HepG2 (cell line): Measurements from ENCODE around the gene ATP6V1C2. TPM values are rescaled to one million over a fixed set of nuclear protein-coding genes. Genes with fewer than 3 reads are reported as not detected.

Source experiments
- ATAC-seq: fragments of 200-7000 bp; cut with Tn5 transposase; 3 replicates; pipeline ENCODE4 v1.9.1; 2020; ENCODE audit warnings: mild to moderate bottlenecking, moderate library complexity
- BruUV-seq: library from RNA; stranded (reverse); fragments of 400-500 nt; replicated peaks from 2 replicates; lab custom pipeline; 2021; lab: Mats Ljungman, UMichigan
- CTCF ChIA-PET: fragments of 300-600 bp; formaldehyde crosslinking; extraction: SDS; loops from one replicate; lab custom pipeline; 2021; ENCODE audit warnings: low total read pairs, inconsistent platforms, low intra/inter-chr PET ratio; lab: Yijun Ruan, JAX
- POLR2A ChIA-PET: fragments of 350-600 bp; sonication (Branson Sonifier 250); formaldehyde crosslinking; loops from one replicate; lab custom pipeline; 2020; ENCODE audit warnings: antibody characterized with exemption, inconsistent platforms; lab: Yijun Ruan, JAX
- DNase-seq: peaks from one replicate; pipeline ENCODE4 v3.0.0-alpha.2; 2015; ENCODE audit warnings: low spot score
- FAIRE-seq: peaks from 3 replicates; lab custom pipeline; 2011; peaks lifted over from hg19 to GRCh38; lab: Jason Lieb, UNC
- H2AFZ ChIP-seq: one replicate; pipeline ENCODE4 v1.6.1; 2011; ENCODE audit warnings: low read length, inconsistent platforms
- H3K27ac ChIP-seq: fragments of 300-600 bp; 3 replicates; pipeline ENCODE4 v1.8.0; 2011; ENCODE audit warnings: mixed run types, mild to moderate bottlenecking, mixed read lengths, low read length, inconsistent platforms; ENCODE audit not compliant: insufficient read depth; ENCODE audit errors: extremely low read length
- H3K27me3 ChIP-seq, 2 experiments: fragments of 200-600 bp in 1 of 2; 2 replicates in 1 of 2; 3 replicates in 1 of 2; pipeline versions ENCODE4 v1.6.0 to v1.8.0; 2011; ENCODE audit warnings: low read length in 2 of 2, mild to moderate bottlenecking in 2 of 2, moderate library complexity in 2 of 2, inconsistent platforms in 1 of 2; ENCODE audit not compliant: insufficient read depth in 2 of 2, control insufficient read depth in 1 of 2
- H3K36me3 ChIP-seq, 2 experiments: fragments of 200-600 bp in 1 of 2; replicated peaks in 1 of 2; 2 replicates in 1 of 2; 3 replicates in 1 of 2; pipeline versions ENCODE4 v1.5.1 to v1.8.0; 2011; ENCODE audit warnings: low read length in 2 of 2, inconsistent platforms in 1 of 2; ENCODE audit not compliant: insufficient read depth in 2 of 2, control insufficient read depth in 1 of 2
- H3K4me1 ChIP-seq: 2 replicates; pipeline ENCODE4 v1.5.1; 2012; ENCODE audit warnings: low read length, inconsistent platforms; ENCODE audit not compliant: insufficient read depth
- H3K4me2 ChIP-seq: 2 replicates; pipeline ENCODE4 v1.6.0; 2011; ENCODE audit warnings: low read depth, low read length, inconsistent platforms
- H3K4me3 ChIP-seq, 3 experiments: fragments of 200-600 bp in 1 of 3; sonication (generic), shearing (Covaris generic) in 1 of 3; replicated peaks in 1 of 3; 2 replicates each; pipeline ENCODE4 v1.5.1; 2011 to 2016; ENCODE audit warnings: low read length in 3 of 3, inconsistent platforms in 2 of 3, low read depth in 2 of 3, mild to moderate bottlenecking in 2 of 3, control low read depth in 1 of 3, mixed read lengths in 1 of 3; ENCODE audit not compliant: insufficient read depth in 1 of 3
- H3K79me2 ChIP-seq: one replicate; pipeline ENCODE4 v1.6.1; 2011; ENCODE audit warnings: low read length, inconsistent platforms; ENCODE audit not compliant: insufficient read depth
- H3K9ac ChIP-seq: 2 replicates; pipeline ENCODE4 v1.6.0; 2011; ENCODE audit warnings: mild to moderate bottlenecking, low read depth, low read length, inconsistent platforms; ENCODE audit not compliant: insufficient read depth
- H3K9me3 ChIP-seq: 2 replicates; pipeline ENCODE4 v1.5.1; 2012; ENCODE audit warnings: mild to moderate bottlenecking, low read length
- H4K20me1 ChIP-seq: 2 replicates; pipeline ENCODE4 v1.6.0; 2011; ENCODE audit warnings: inconsistent platforms, mild to moderate bottlenecking, low read length, moderate library complexity; ENCODE audit not compliant: insufficient read depth
- FOXP1 ChIP-seq, 2 experiments: fragments of 450-650 bp in 1 of 2; IDR thresholded peaks; 2 replicates each; pipeline ENCODE4 v1.6.1; 2017 to 2018; ENCODE audit warnings: antibody characterized with exemption in 1 of 2
- ISL2 ChIP-seq: sonication (generic); formaldehyde crosslinking; IDR thresholded peaks from 2 replicates; pipeline ENCODE4 v1.5.0; 2020; ENCODE audit warnings: missing genetic modification reagents
- KDM5A ChIP-seq: fragments of 200-600 bp; sonication (generic); IDR thresholded peaks from 2 replicates; pipeline ENCODE4 v1.7.0; 2018; ENCODE audit warnings: antibody characterized with exemption, mild to moderate bottlenecking, low read length, borderline replicate concordance
- MXI1 ChIP-seq: IDR thresholded peaks from 3 replicates; pipeline ENCODE4 v1.6.1; 2012; ENCODE audit warnings: low read depth, low read length, inconsistent platforms, borderline replicate concordance
- NR2F1 ChIP-seq, 2 experiments: fragments of 450-650 bp in 1 of 2; formaldehyde crosslinking in 1 of 2; IDR thresholded peaks; 2 replicates each; pipeline versions ENCODE4 v1.5.0 to v1.6.1; 2016 to 2020; ENCODE audit warnings: mild to moderate bottlenecking in 1 of 2, missing compliant biosample characterization in 1 of 2, missing genetic modification reagents in 1 of 2, moderate library complexity in 1 of 2
- PPARG ChIP-seq: conservative IDR thresholded peaks from 2 replicates; pipeline ENCODE4 v1.6.1; 2016; ENCODE audit warnings: missing biosample characterization, missing genetic modification reagents
- RAD21 ChIP-seq: fragments of 450-650 bp; formaldehyde crosslinking; IDR thresholded peaks from 2 replicates; pipeline ENCODE4 v1.5.0; 2020; ENCODE audit warnings: mild to moderate bottlenecking
- RAD51 ChIP-seq: fragments of 450-650 bp; IDR thresholded peaks from 2 replicates; pipeline ENCODE4 v1.6.1; 2016; ENCODE audit warnings: borderline replicate concordance
- SOX13 ChIP-seq, 3 experiments: fragments of 450-650 bp in 1 of 3; sonication (generic) in 1 of 3; formaldehyde crosslinking in 1 of 3; IDR thresholded peaks in 2 of 3; conservative IDR thresholded peaks in 1 of 3; 2 replicates each; pipeline versions ENCODE4 v1.5.0 to v1.6.1; 2016 to 2020; ENCODE audit warnings: antibody characterized with exemption in 1 of 3, mild to moderate bottlenecking in 1 of 3, missing compliant biosample characterization in 1 of 3, missing genetic modification reagents in 1 of 3, moderate library complexity in 1 of 3
- ZNF263 ChIP-seq: sonication (generic); formaldehyde crosslinking; IDR thresholded peaks from 2 replicates; pipeline ENCODE4 v1.4.0; 2020; ENCODE audit warnings: missing genetic modification reagents
- ZNF556 ChIP-seq: sonication (generic); formaldehyde crosslinking; IDR thresholded peaks from 2 replicates; pipeline ENCODE4 v1.4.0; 2020; ENCODE audit warnings: mild to moderate bottlenecking, missing genetic modification reagents, borderline replicate concordance
- ZSCAN12 ChIP-seq: sonication (generic); formaldehyde crosslinking; IDR thresholded peaks from 2 replicates; pipeline ENCODE4 v1.9.0; 2021; ENCODE audit warnings: mild to moderate bottlenecking, missing genetic modification reagents
- WGBS: methylation state at CpG from one replicate; pipeline ENCODE4 v1.1.6; 2017; ENCODE audit warnings: low lambda C conversion rate; 5-methylcytosine and 5-hydroxymethylcytosine counted together
- in situ Hi-C: cut with HindIII; loops from 2 replicates; pipeline ENCODE4 v1.10.0; 2017; ENCODE audit warnings: low pct_unique_long_range_greater_than_20kb; ENCODE audit not compliant: extremely low pct_ligation_motif_present
- intact Hi-C: fragments of 100-400 bp; cut with micrococcal nuclease; formaldehyde crosslinking; loops from one replicate; pipeline ENCODE4 v1.10.0; 2022; ENCODE audit not compliant: unreplicated experiment
- polyA plus RNA-seq, 8 experiments: library from polyadenylated mRNA; depleted of rRNA in 3 of 8; stranded (reverse) in 7 of 8; unstranded in 1 of 8; fragments of >200 nt; fragmentation: Illumina TruSeq in 4 of 8; extraction: Trizol in 4 of 8; gene quantifications; 2 replicates each; pipeline versions ENCODE4 v1.2.1 to v1.2.3, GENCODE V29; 2011 to 2016; ENCODE audit warnings: low read depth in 4 of 8, missing spikeins in 1 of 8, mixed read lengths in 1 of 8; ENCODE audit not compliant: insufficient read depth in 1 of 8
- total RNA-seq, 5 experiments: library from RNA; depleted of rRNA; stranded (reverse); fragments of >200 nt; fragmentation: Illumina TruSeq; extraction: Trizol; gene quantifications; 2 replicates each; pipeline ENCODE4 v1.2.3, GENCODE V29; 2016; ENCODE audit warnings: low read depth in 1 of 5
- TF ChIP-seq, protein P1 (sequence below): sonication (generic); formaldehyde crosslinking; IDR thresholded peaks from 2 replicates; pipeline ENCODE4 v1.4.0; 2020; ENCODE audit warnings: missing genetic modification reagents
- TF ChIP-seq, protein P2 (sequence below): sonication (generic); formaldehyde crosslinking; IDR thresholded peaks from 2 replicates; pipeline ENCODE4 v1.4.0; 2020; ENCODE audit warnings: missing genetic modification reagents

ATP6V1C2 gene
- total and polyA plus RNA-seq, 2 of the 13 experiments (the other 11 are each of a cell fraction or from before 2014, with no cell fraction given), result 0.04 to 0.29 TPM

DNA sequence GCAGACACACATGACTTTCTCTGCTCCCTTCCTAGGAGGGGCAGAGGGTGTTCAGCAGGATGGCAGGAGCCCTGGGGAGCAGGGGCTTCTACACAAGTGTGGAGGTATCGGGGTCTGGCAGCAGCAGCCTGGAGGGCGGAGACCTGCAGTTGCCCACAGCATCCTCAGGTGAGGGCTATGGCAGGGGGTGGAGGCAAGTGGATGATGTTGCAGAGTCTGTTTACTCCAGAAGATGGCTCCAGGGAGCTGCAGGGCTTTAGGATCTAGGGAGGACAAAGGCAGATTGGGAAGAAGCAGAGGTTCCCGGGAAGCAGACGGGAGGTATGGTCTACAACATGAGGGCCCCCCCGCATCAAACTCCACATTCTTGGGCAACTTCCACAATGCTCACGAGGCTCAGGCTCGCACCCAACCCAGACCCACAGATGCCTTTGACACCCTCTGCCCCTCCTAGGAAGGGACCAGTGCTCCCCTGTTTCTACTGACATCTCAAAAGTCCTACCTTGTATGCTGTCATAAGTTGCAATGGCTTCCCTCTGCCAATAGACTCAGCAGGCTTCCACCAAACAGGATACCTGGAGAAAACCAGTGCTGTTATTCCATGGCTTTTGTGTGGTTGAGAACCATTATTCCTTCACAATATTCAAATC lies 12.0 kb upstream of the ATP6V1C2 start (continued):
- no peak for TF ChIP-seq RAD51
- no peak for TF ChIP-seq SOX13 (IDR thresholded peaks at IDR 0.05)
- TF ChIP-seq SOX13 (CRISPR knock-in tag; conservative IDR thresholded peaks at IDR 0.05 in 1 of 2, IDR thresholded peaks at IDR 0.05 in 1 of 2), result no peak
- TF ChIP-seq, protein P1, sequence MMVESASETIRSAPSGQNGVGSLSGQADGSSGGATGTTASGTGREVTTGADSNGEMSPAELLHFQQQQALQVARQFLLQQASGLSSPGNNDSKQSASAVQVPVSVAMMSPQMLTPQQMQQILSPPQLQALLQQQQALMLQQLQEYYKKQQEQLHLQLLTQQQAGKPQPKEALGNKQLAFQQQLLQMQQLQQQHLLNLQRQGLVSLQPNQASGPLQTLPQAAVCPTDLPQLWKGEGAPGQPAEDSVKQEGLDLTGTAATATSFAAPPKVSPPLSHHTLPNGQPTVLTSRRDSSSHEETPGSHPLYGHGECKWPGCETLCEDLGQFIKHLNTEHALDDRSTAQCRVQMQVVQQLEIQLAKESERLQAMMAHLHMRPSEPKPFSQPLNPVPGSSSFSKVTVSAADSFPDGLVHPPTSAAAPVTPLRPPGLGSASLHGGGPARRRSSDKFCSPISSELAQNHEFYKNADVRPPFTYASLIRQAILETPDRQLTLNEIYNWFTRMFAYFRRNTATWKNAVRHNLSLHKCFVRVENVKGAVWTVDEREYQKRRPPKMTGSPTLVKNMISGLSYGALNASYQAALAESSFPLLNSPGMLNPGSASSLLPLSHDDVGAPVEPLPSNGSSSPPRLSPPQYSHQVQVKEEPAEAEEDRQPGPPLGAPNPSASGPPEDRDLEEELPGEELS, result peak; percentile 47; the same call in 1 of the 2 replicates
- TF ChIP-seq NR2F1 (CRISPR knock-in tag; IDR thresholded peaks at IDR 0.05), result no peak
- no peak for TF ChIP-seq ISL2 (CRISPR knock-in tag)
- no peak for TF ChIP-seq ZNF556 (CRISPR knock-in tag)
- TF ChIP-seq RAD21 (CRISPR knock-in tag), result peak; percentile 58

DNA sequence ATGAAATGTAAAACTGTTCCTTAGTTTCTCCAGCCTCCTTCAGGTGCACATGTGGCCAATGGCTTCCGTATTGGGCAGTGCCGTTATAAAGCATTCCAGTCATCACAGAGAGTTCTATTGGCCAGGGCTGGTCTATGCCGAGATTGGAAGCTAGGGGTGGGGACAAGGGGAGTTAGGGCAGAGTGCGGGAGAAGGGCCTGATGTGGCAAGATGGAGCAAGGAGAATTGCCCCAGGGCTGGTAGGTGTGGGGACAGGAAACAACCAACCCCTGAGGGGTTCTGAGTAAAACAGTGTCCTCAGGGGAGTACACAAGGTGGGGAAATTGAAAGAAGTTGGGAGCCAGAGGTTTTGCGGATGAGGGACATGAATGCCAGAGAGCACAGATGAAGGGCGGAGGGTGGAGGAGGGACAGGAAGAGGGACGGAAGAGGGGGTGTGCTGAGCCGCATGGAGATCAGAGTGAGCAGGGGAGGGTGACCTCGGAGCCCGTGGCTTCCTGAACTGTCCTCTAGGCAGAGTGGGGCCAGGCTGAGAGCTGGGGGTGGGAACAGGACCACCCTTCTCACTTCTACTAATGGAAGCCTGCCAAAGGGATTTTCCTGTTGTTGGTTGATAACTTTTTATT lies 9.1 kb upstream of the ATP6V1C2 start:
- no peaks in the 10 kb centered on the region for H4K20me1 ChIP-seq
- ATAC-seq, result peak; percentile 43
- peak overlapping the region in 1 of 3 experiments; percentile 14; a peak in 1 of 6 replicates for H3K4me3 ChIP-seq
- POLR2A ChIA-PET, result no interaction called here
- H3K4me2 ChIP-seq, result peak overlapping the region; percentile 43
- in situ Hi-C loops (no loop called here), intact Hi-C loops (no loop called here)
- H3K36me3 ChIP-seq, result no peaks in the 10 kb centered on the region
- FAIRE-seq, result no peak
- BruUV-seq, result no TSS peak
- H3K79me2 ChIP-seq, result no peaks in the 10 kb centered on the region
- H3K27me3 ChIP-seq, result peaks cover 10 to 54% of the 10 kb centered on the region in 2 experiments
- peaks cover 5% of the 10 kb centered on the region; the same call in 1 of the 2 replicates for H3K4me1 ChIP-seq
- no peak overlapping the region for H3K27ac ChIP-seq
- WGBS, result 13% methylated on average over 10 of the region's 10 CpGs
- no peaks in the 10 kb centered on the region for H3K9me3 ChIP-seq
- H3K9ac ChIP-seq, result no peak overlapping the region
- no peak for DNase-seq
- H2AFZ ChIP-seq, result no peak overlapping the region
- TF ChIP-seq, protein P2, sequence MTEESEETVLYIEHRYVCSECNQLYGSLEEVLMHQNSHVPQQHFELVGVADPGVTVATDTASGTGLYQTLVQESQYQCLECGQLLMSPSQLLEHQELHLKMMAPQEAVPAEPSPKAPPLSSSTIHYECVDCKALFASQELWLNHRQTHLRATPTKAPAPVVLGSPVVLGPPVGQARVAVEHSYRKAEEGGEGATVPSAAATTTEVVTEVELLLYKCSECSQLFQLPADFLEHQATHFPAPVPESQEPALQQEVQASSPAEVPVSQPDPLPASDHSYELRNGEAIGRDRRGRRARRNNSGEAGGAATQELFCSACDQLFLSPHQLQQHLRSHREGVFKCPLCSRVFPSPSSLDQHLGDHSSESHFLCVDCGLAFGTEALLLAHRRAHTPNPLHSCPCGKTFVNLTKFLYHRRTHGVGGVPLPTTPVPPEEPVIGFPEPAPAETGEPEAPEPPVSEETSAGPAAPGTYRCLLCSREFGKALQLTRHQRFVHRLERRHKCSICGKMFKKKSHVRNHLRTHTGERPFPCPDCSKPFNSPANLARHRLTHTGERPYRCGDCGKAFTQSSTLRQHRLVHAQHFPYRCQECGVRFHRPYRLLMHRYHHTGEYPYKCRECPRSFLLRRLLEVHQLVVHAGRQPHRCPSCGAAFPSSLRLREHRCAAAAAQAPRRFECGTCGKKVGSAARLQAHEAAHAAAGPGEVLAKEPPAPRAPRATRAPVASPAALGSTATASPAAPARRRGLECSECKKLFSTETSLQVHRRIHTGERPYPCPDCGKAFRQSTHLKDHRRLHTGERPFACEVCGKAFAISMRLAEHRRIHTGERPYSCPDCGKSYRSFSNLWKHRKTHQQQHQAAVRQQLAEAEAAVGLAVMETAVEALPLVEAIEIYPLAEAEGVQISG (CRISPR knock-in tag), result 0 out of 2 replicates have a peak, but pooled peaks have one; percentile 17
- TF ChIP-seq KDM5A (no peak), ZSCAN12 (no peak), ZNF263 (CRISPR knock-in tag) (peak; percentile 91), PPARG (CRISPR knock-in tag) (no peak), FOXP1 (IDR thresholded peaks at IDR 0.05) (no peak), FOXP1 (CRISPR knock-in tag; IDR thresholded peaks at IDR 0.05) (no peak), MXI1 (no peak)
- CTCF ChIA-PET, result no interaction called here
